Endothelial cell of umbilical vein (primary cell): ENCODE data around the gene FOXR2. TPM values are rescaled to one million over a fixed set of nuclear protein-coding genes. Genes with fewer than 3 reads are reported as not detected.

Source experiments
- BruUV-seq: library from RNA; stranded (reverse); fragments of 400-500 nt; replicated peaks from 2 replicates; lab custom pipeline; 2021; lab: Mats Ljungman, UMichigan
- CTCF ChIA-PET: fragments of 300-600, 350-600 bp; sonication (Branson Sonifier 250); formaldehyde crosslinking; loops from one replicate; lab custom pipeline; 2021; ENCODE audit warnings: antibody characterized with exemption, inconsistent platforms; lab: Charles Lee
- POLR2A ChIA-PET: fragments of 300-600, 350-600 bp; sonication (Branson Sonifier 250); formaldehyde crosslinking; loops from one replicate; lab custom pipeline; 2021; ENCODE audit warnings: antibody characterized with exemption, inconsistent platforms; lab: Charles Lee
- DNase-seq: peaks from one replicate; pipeline ENCODE4 v3.0.0-alpha.2; 2011; ENCODE audit warnings: low read depth, low spot score
- FAIRE-seq: peaks from 2 replicates; lab custom pipeline; 2011; peaks lifted over from hg19 to GRCh38; lab: Jason Lieb, UNC
- H2AFZ ChIP-seq: 2 replicates; pipeline ENCODE4 v1.6.0; 2012; ENCODE audit warnings: low read depth, low read length, control low read depth, inconsistent platforms
- H3K27ac ChIP-seq: 2 replicates; pipeline ENCODE4 v1.5.1; 2011; ENCODE audit warnings: low read depth, mild to moderate bottlenecking, control low read depth, low read length, moderate library complexity; ENCODE audit not compliant: insufficient read depth
- H3K27me3 ChIP-seq, 2 experiments: 2 replicates each; pipeline versions ENCODE4 v1.6.0 to v1.6.1; 2011; ENCODE audit warnings: low read length in 2 of 2, mixed read lengths in 1 of 2; ENCODE audit not compliant: control insufficient read depth in 2 of 2, insufficient read depth in 2 of 2
- H3K36me3 ChIP-seq, 2 experiments: 2 replicates in 1 of 2; 3 replicates in 1 of 2; pipeline ENCODE4 v1.5.1; 2011; ENCODE audit warnings: low read length in 2 of 2, mild to moderate bottlenecking in 1 of 2, moderate library complexity in 1 of 2; ENCODE audit not compliant: control insufficient read depth in 2 of 2, insufficient read depth in 2 of 2; ENCODE audit errors: extremely low read depth in 1 of 2
- H3K4me1 ChIP-seq: 3 replicates; pipeline ENCODE4 v1.5.1; 2011; ENCODE audit warnings: mild to moderate bottlenecking, low read length; ENCODE audit not compliant: control insufficient read depth, insufficient read depth; ENCODE audit errors: extremely low read depth
- H3K4me2 ChIP-seq: 2 replicates; pipeline ENCODE4 v1.6.1; 2011; ENCODE audit warnings: low read length, control low read depth, mixed read lengths; ENCODE audit not compliant: insufficient read depth
- H3K4me3 ChIP-seq, 3 experiments: fragments of 200-600 bp in 1 of 3; sonication (generic), shearing (Covaris generic) in 1 of 3; replicated peaks in 1 of 3; 2 replicates each; pipeline ENCODE4 v1.5.1; 2011 to 2016; ENCODE audit warnings: control low read depth in 3 of 3, low read length in 3 of 3, mild to moderate bottlenecking in 2 of 3, inconsistent platforms in 1 of 3, low read depth in 1 of 3, moderate library complexity in 1 of 3; ENCODE audit not compliant: insufficient read depth in 1 of 3
- H3K79me2 ChIP-seq: 2 replicates; pipeline ENCODE4 v1.6.0; 2012; ENCODE audit warnings: low read length, inconsistent platforms; ENCODE audit not compliant: control insufficient read depth, insufficient read depth
- H3K9ac ChIP-seq: replicated peaks from 2 replicates; pipeline ENCODE3; 2011; ENCODE audit warnings: low read length, control low read depth; ENCODE audit not compliant: insufficient read depth; ENCODE audit errors: extremely low read depth
- H3K9me1 ChIP-seq: replicated peaks from 3 replicates; pipeline ENCODE4 v1.6.0; 2011; ENCODE audit warnings: mild to moderate bottlenecking, low read length; ENCODE audit not compliant: control insufficient read depth, insufficient read depth; ENCODE audit errors: extremely low read depth
- H3K9me3 ChIP-seq: replicated peaks from 2 replicates; pipeline ENCODE4 v1.5.1; 2012; ENCODE audit warnings: low read length, inconsistent platforms; ENCODE audit not compliant: control insufficient read depth, insufficient read depth
- H4K20me1 ChIP-seq: replicated peaks from 2 replicates; pipeline ENCODE3; 2011; ENCODE audit warnings: mild to moderate bottlenecking, low read length; ENCODE audit not compliant: control insufficient read depth, insufficient read depth; ENCODE audit errors: extremely low read depth
- EZH2 ChIP-seq: IDR thresholded peaks from 2 replicates; pipeline ENCODE4 v1.6.1; 2012; ENCODE audit warnings: borderline replicate concordance, low read depth, mild to moderate bottlenecking, moderate library complexity, low read length, inconsistent platforms; ENCODE audit not compliant: severe bottlenecking
- FOS ChIP-seq: IDR thresholded peaks from 2 replicates; pipeline ENCODE4 v1.6.1; 2011; ENCODE audit warnings: mild to moderate bottlenecking, low read length, moderate library complexity, borderline replicate concordance; ENCODE audit not compliant: insufficient read depth
- GATA2 ChIP-seq: IDR thresholded peaks from 2 replicates; pipeline ENCODE4 v1.7.0; 2011; ENCODE audit warnings: low read depth, mild to moderate bottlenecking, moderate library complexity, mixed read lengths, low read length; ENCODE audit not compliant: insufficient read length, insufficient read depth
- JUN ChIP-seq: IDR thresholded peaks from 2 replicates; pipeline ENCODE4 v1.6.1; 2011; ENCODE audit warnings: borderline replicate concordance, low read depth; ENCODE audit not compliant: insufficient read length, insufficient read depth
- MYC ChIP-seq: IDR thresholded peaks from one replicate; pipeline ENCODE4 v1.6.1; 2011; ENCODE audit warnings: mild to moderate bottlenecking, low read depth, low read length
- POLR2A ChIP-seq: IDR thresholded peaks from 2 replicates; pipeline ENCODE4 v1.6.1; 2012; ENCODE audit warnings: low read depth, mild to moderate bottlenecking, control low read depth, low read length
- POLR2AphosphoS5 ChIP-seq: IDR thresholded peaks from 2 replicates; pipeline ENCODE4 v1.6.1; 2012; ENCODE audit warnings: low read depth, mild to moderate bottlenecking, control low read depth, low read length, moderate library complexity; ENCODE audit not compliant: insufficient read depth
- dilution Hi-C: fragments of 300-500 bp; cut with MboI; formaldehyde crosslinking; loops from one replicate; pipeline ENCODE4 v1.15.0; 2019; ENCODE audit warnings: low sequenced_read_pairs; ENCODE audit not compliant: extremely low pct_ligation_motif_present
- intact Hi-C: fragments of 100-400 bp; cut with micrococcal nuclease; formaldehyde crosslinking; loops from one replicate; pipeline ENCODE4 v1.10.0; 2022
- polyA plus RNA-seq, 4 experiments: library from polyadenylated mRNA; depleted of rRNA in 3 of 4; stranded (reverse) in 3 of 4; unstranded in 1 of 4; fragments of >200 nt; gene quantifications; 2 replicates each; pipeline versions ENCODE4 v1.2.1 to v1.2.3, GENCODE V29; 2011 to 2012; ENCODE audit warnings: missing spikeins in 1 of 4
- total RNA-seq: library from RNA; stranded (reverse); gene quantifications from 2 replicates; pipeline ENCODE4 v1.2.3, GENCODE V29; 2021
- TF ChIP-seq, protein P1 (sequence below): IDR thresholded peaks from 2 replicates; pipeline ENCODE4 v1.6.1; 2011; ENCODE audit not compliant: insufficient read depth, insufficient read length
- TF ChIP-seq, protein P2 (sequence below), 2 donors: IDR thresholded peaks; 1 replicate in 1 of 2; 2 replicates in 1 of 2; pipeline ENCODE4 v1.5.1; 2011; ENCODE audit warnings: low read length in 2 of 2, mild to moderate bottlenecking in 2 of 2, moderate library complexity in 2 of 2, control low read depth in 1 of 2, inconsistent platforms in 1 of 2, low read depth in 1 of 2; ENCODE audit not compliant: insufficient read depth in 1 of 2; ENCODE audit errors: extremely low read depth in 1 of 2

The FOXR2 gene
- total and polyA plus RNA-seq, 2 donors (not counting 3 experiments of a cell fraction or from before 2014, with no cell fraction given) = not detected

DNA sequence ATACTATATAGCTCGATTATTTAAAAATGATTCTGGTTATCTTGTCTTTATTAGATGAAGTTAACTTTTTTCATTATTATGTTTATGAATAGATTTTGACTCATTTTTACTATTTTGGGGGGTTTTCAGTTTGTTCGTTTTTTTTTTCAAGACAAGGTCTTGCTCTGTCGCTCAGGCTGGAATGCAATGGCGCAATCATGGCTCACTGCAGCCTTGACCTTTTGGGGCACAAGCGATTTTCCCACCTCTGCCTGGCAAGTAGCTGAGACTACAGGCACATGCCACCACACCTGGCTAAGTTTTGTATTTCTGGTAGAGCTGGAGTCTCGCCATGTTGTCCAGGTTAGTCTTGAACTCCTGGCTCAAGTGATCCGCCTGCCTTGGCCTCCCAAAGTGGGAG, 24.9 kb upstream of the FOXR2 start:
- intact Hi-C loops = no loop called here
- no peak overlapping the region for H2AFZ ChIP-seq
- dilution Hi-C loops = no loop called here
- ChIA-PET CTCF (no interaction called here), POLR2A (no interaction called here)
- no TSS peak for BruUV-seq
- H3K4me2 ChIP-seq = no peak overlapping the region
- no peaks in the 10 kb centered on the region for H3K27me3 ChIP-seq
- H3K4me1 ChIP-seq = no peaks in the 10 kb centered on the region
- no peaks in the 10 kb centered on the region for H3K9me3 ChIP-seq
- no peak overlapping the region for H3K9ac ChIP-seq
- H3K79me2 ChIP-seq = no peaks in the 10 kb centered on the region
- DNase-seq = no peak
- H3K27ac ChIP-seq = no peak overlapping the region
- H4K20me1 ChIP-seq = no peaks in the 10 kb centered on the region
- no peak overlapping the region for H3K4me3 ChIP-seq
- no peaks in the 10 kb centered on the region for H3K9me1 ChIP-seq
- no peak for FAIRE-seq
- TF ChIP-seq POLR2AphosphoS5 = no peak
- TF ChIP-seq EZH2 = no peak
- no peak for TF ChIP-seq MYC
- TF ChIP-seq, protein P1, sequence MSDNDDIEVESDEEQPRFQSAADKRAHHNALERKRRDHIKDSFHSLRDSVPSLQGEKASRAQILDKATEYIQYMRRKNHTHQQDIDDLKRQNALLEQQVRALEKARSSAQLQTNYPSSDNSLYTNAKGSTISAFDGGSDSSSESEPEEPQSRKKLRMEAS = no peak
- TF ChIP-seq FOS = no peak
- TF ChIP-seq JUN = no peak
- TF ChIP-seq POLR2A = no peak
- TF ChIP-seq, protein P2, sequence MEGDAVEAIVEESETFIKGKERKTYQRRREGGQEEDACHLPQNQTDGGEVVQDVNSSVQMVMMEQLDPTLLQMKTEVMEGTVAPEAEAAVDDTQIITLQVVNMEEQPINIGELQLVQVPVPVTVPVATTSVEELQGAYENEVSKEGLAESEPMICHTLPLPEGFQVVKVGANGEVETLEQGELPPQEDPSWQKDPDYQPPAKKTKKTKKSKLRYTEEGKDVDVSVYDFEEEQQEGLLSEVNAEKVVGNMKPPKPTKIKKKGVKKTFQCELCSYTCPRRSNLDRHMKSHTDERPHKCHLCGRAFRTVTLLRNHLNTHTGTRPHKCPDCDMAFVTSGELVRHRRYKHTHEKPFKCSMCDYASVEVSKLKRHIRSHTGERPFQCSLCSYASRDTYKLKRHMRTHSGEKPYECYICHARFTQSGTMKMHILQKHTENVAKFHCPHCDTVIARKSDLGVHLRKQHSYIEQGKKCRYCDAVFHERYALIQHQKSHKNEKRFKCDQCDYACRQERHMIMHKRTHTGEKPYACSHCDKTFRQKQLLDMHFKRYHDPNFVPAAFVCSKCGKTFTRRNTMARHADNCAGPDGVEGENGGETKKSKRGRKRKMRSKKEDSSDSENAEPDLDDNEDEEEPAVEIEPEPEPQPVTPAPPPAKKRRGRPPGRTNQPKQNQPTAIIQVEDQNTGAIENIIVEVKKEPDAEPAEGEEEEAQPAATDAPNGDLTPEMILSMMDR (IDR thresholded peaks at IDR 0.05; ENCODE audit: extremely low read depth in 1 of 2, insufficient read depth in 1 of 2, low read depth in 1 of 2, low read length in 2 of 2) = no peak
- TF ChIP-seq GATA2 = no peak
- no peaks in the 10 kb centered on the region for H3K36me3 ChIP-seq
